ENCODE results near the gene ANTXRL. TPM values are rescaled to one million over a fixed set of nuclear protein-coding genes. Genes with fewer than 3 reads are reported as not detected.

Gene ANTXRL
- total and polyA plus RNA-seq, 12 donors = 0.22 to 6.3 (median 0.49) TPM; not detected in 7

DNA sequence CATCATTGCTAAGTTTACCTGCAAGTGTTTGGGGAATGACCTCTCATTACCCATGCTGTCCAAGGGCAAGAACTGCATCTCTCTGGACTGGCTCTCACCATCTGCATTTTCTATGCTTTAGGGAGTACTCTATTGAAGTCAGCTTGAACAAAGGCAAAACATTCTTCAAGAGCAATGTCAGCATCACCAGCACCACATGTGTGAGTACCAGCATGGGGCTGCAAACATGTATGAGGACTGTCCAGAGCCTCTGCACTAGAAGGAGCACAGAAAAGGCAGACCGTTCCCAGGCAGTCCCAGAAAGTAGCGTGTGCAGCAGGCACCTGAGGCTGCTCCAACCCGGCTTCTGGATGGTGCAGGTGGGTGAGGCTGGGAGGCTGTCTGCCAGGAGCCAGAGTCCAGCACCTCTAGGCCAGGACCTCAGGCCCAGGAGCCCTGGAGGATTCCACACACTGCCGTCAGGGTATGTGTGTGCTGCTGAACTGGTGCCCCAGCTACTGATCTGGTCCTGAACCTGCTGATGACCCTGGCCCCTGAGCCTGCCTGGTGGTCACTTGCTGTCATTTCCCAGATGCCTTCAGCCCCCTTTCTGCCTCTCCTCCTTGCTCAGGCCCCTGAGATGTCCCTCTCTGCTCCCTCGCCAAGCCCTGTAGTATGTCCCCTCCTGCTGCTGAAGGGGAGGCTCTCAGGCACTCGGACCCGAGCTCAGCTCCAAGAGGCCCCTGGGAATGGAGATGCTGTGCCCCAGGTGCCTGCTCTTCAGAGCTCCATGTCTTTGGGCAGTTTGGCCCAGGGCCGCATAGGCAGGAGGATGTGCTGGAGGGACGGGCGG is 20.7 kb downstream of the ANTXRL start:
- peaks cover 0 to 8% (median 0%) of the 10 kb centered on the region in 9 donors for H3K4me1 ChIP-seq
- 94 to 95% methylated on average over 10 of the region's 10 CpGs for WGBS, 2 donors
- intact Hi-C loops (cut with DNase I) = no loop called here
- H3K9me3 ChIP-seq = no peaks in the 10 kb centered on the region
- no peak for DNase-seq
- H3K36me3 ChIP-seq = no peaks in the 10 kb centered on the region
- no peaks in the 10 kb centered on the region for H3K27me3 ChIP-seq
- ATAC-seq = no peak
- no peak overlapping the region for H3K27ac ChIP-seq
- no peak overlapping the region for H3K4me3 ChIP-seq
- TF ChIP-seq, protein P1, sequence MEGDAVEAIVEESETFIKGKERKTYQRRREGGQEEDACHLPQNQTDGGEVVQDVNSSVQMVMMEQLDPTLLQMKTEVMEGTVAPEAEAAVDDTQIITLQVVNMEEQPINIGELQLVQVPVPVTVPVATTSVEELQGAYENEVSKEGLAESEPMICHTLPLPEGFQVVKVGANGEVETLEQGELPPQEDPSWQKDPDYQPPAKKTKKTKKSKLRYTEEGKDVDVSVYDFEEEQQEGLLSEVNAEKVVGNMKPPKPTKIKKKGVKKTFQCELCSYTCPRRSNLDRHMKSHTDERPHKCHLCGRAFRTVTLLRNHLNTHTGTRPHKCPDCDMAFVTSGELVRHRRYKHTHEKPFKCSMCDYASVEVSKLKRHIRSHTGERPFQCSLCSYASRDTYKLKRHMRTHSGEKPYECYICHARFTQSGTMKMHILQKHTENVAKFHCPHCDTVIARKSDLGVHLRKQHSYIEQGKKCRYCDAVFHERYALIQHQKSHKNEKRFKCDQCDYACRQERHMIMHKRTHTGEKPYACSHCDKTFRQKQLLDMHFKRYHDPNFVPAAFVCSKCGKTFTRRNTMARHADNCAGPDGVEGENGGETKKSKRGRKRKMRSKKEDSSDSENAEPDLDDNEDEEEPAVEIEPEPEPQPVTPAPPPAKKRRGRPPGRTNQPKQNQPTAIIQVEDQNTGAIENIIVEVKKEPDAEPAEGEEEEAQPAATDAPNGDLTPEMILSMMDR (IDR thresholded peaks at IDR 0.05) = no peak

DNA sequence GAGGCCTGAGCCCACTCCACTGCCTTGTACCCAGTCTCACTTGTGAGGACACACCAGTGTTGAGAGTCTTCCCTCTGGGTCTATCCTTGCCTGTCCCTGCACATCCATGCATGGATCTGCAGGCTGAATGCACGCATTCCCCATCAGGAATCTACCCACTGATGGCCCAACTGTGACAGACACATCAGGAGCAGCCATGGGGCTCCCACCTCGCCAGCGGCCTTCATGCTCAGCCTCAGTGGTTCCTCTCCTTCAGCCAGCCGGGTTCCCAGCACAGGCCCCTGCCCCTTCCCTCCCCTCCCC is 21.3 kb downstream of the ANTXRL start:
- DNase-seq = no peak
- H3K4me3 ChIP-seq = no peak overlapping the region
- no peak overlapping the region for H3K27ac ChIP-seq
- H3K27me3 ChIP-seq = no peaks in the 10 kb centered on the region
- WGBS, 2 donors = 91% methylated on average over 4 of the region's 4 CpGs
- peaks cover 0 to 8% (median 0%) of the 10 kb centered on the region in 9 donors for H3K4me1 ChIP-seq
- intact Hi-C loops (cut with DNase I) = no loop called here
- no peaks in the 10 kb centered on the region for H3K9me3 ChIP-seq
- TF ChIP-seq, protein P1 (IDR thresholded peaks at IDR 0.05) = no peak
- no peak for ATAC-seq
- H3K36me3 ChIP-seq = no peaks in the 10 kb centered on the region

DNA sequence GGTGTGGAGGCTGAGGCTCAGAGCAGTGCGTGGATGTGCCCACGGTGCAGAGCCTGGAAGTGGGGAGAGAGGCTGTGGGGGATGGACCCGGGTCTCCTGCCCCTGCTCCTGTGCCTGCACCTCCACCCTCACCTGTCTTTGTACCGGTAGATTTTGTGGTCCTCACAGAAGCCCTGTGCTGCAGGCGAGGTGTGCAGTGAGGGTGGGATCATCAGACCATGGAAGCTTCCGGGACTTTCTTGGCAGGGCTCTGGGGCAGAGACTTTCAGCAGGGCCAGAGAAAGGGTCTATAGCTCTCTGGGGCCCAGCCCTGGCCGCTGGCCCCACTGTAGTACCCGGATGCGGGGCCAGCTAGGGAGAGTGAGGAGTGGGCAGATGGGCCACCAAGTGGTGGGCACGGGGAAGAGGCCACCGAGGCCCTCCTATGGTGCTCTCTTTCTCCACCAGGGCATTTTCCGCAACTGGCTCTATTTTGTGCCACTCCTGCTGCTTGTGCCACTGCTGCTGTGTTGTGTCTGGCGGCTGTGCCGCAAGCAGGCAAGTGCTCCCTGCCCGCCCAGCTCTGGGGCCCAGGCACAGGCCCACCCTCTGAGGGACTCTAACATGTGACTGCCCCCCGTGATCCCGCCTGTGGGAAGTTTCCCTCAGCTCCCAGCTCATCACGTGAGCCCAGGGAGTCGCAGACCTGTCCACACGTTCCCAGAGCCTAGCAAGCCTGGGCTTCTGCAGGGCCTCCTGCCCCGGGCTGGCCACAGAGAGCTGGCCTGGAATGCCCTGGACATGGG is 22.1 kb downstream of the ANTXRL start:
- TF ChIP-seq, protein P1 (IDR thresholded peaks at IDR 0.05) = no peak
- no peaks in the 10 kb centered on the region for H3K27me3 ChIP-seq
- H3K4me1 ChIP-seq = peaks cover 0 to 8% (median 0%) of the 10 kb centered on the region in 9 donors
- H3K4me3 ChIP-seq = no peak overlapping the region
- DNase-seq (peak in 1 of 2 donors; percentile 16), ATAC-seq (peak in 7 of 8 donors; percentile 66 to 85 (median 70))
- peak overlapping the region in 1 of 10 donors; percentile 48 for H3K27ac ChIP-seq
- intact Hi-C loops (cut with DNase I) = no loop called here
- 72 to 79% methylated on average over 18 to 21 of the region's 21 CpGs for WGBS, 2 donors
- no peaks in the 10 kb centered on the region for H3K36me3 ChIP-seq
- no peaks in the 10 kb centered on the region for H3K9me3 ChIP-seq

DNA sequence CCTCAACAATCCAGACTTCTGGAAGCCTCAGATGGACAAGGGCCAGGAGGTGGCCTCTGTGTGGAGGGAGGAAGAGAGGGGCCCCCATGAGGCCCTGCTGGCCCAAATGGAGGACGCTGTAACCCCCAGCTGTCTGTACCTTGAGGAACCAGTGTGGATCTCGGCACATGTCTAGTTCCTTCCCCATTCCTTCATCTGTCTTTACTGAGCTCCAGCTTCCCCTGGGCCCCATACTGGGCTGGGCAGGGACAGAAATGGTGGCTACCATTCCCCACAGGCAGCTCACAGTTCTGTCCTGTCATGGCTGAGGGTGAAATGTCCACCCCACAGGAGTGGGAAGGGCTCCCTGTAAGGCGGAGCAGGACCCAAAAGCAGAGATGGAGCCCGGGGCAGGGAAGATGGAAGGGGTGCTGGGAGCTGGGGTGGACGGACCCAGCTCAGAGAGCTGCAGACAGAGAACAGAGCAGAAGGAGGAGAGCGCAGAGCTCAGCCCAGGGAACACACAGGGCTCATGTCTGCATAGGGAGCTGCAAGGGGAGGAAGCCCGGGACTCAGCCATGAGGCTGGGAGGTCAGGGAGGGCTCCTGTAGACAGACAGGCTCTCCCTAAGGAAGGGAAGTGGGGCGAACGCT is 22.8 kb downstream of the ANTXRL start:
- H3K27me3 ChIP-seq = no peaks in the 10 kb centered on the region
- TF ChIP-seq, protein P1 (IDR thresholded peaks at IDR 0.05) = no peak
- no peak overlapping the region for H3K27ac ChIP-seq
- H3K36me3 ChIP-seq = no peaks in the 10 kb centered on the region
- intact Hi-C loops (cut with DNase I) = no loop called here
- WGBS, 2 donors = 83 to 87% methylated on average over 9 of the region's 9 CpGs
- H3K9me3 ChIP-seq = no peaks in the 10 kb centered on the region
- no peak overlapping the region for H3K4me3 ChIP-seq
- DNase-seq (no peak), ATAC-seq (peak in 1 of 8 donors; percentile 23)
- H3K4me1 ChIP-seq = peaks cover 0 to 8% (median 0%) of the 10 kb centered on the region in 9 donors

All from heart right ventricle (tissue), 16 donors.